Neural cell (in vitro differentiated cells): ENCODE results near the gene DPYD. TPM values are rescaled to one million over a fixed set of nuclear protein-coding genes. Genes with fewer than 3 reads are reported as not detected.

Source experiments
- H2AFZ ChIP-seq: fragments of 200-600, 300-800 bp; sonication (generic), shearing (Covaris generic); 2 replicates; pipeline ENCODE4 v1.6.0; 2014; ENCODE audit warnings: low read depth, mild to moderate bottlenecking, antibody characterized with exemption, low read length, moderate library complexity
- H3F3A ChIP-seq: fragments of 200-600 bp; shearing (Covaris generic); 2 replicates; pipeline ENCODE4 v1.6.1; 2016; ENCODE audit warnings: mild to moderate bottlenecking, moderate library complexity, mixed read lengths, antibody characterized with exemption, low read length; ENCODE audit not compliant: insufficient read depth, poor library complexity, severe bottlenecking
- H3K27ac ChIP-seq: fragments of 200-600, 300-800 bp; sonication (generic), shearing (Covaris generic); 2 replicates; pipeline ENCODE4 v1.5.1; 2014; ENCODE audit warnings: mild to moderate bottlenecking, low read length, moderate library complexity
- H3K27me3 ChIP-seq: fragments of 300-800, 200-600 bp; sonication (generic), shearing (Covaris generic); 2 replicates; pipeline ENCODE4 v1.6.0; 2014; ENCODE audit warnings: mild to moderate bottlenecking, low read depth, low read length, moderate library complexity; ENCODE audit not compliant: insufficient read depth
- H3K36me3 ChIP-seq: fragments of 300-800, 200-600 bp; sonication (generic), shearing (Covaris generic); 2 replicates; pipeline ENCODE4 v1.5.1; 2014; ENCODE audit warnings: mild to moderate bottlenecking, antibody characterized with exemption, low read length, moderate library complexity; ENCODE audit not compliant: insufficient read depth
- H3K4me2 ChIP-seq: fragments of 300-800, 200-600 bp; sonication (generic), shearing (Covaris generic); 2 replicates; pipeline ENCODE4 v1.6.0; 2014; ENCODE audit warnings: mild to moderate bottlenecking, low read length
- H3K4me3 ChIP-seq: fragments of 300-800, 200-600 bp; sonication (generic), shearing (Covaris generic); 2 replicates; pipeline ENCODE4 v1.5.1; 2014; ENCODE audit warnings: mild to moderate bottlenecking, low read length, moderate library complexity
- H3K79me2 ChIP-seq: fragments of 200-600 bp; shearing (Covaris generic); replicated peaks from 2 replicates; pipeline ENCODE4 v1.6.0; 2014; ENCODE audit warnings: mild to moderate bottlenecking, low read length, moderate library complexity; ENCODE audit not compliant: insufficient read depth
- H3K9ac ChIP-seq: fragments of 300-800, 200-600 bp; sonication (generic), shearing (Covaris generic); 2 replicates; pipeline ENCODE4 v1.6.1; 2016; ENCODE audit warnings: mild to moderate bottlenecking, low read length, mixed read lengths
- H3K9me2 ChIP-seq: fragments of 200-600 bp; shearing (Covaris generic); 2 replicates; pipeline ENCODE4 v1.6.1; 2016; ENCODE audit warnings: mild to moderate bottlenecking, low read length, mixed read lengths; ENCODE audit not compliant: insufficient read depth
- H3K9me3 ChIP-seq: fragments of 200-600, 300-800 bp; sonication (generic), shearing (Covaris generic); 2 replicates; pipeline ENCODE4 v1.6.1; 2016; ENCODE audit warnings: mild to moderate bottlenecking, mixed run types, low read length, moderate library complexity, mixed read lengths
- H4K20me1 ChIP-seq: fragments of 200-600 bp; shearing (Covaris generic); 2 replicates; pipeline ENCODE4 v1.6.1; 2016; ENCODE audit warnings: mild to moderate bottlenecking, mixed run types; ENCODE audit not compliant: insufficient read depth
- CTCF ChIP-seq: fragments of 450-650 bp; IDR thresholded peaks from 2 replicates; pipeline ENCODE4 v1.5.1; 2014; ENCODE audit warnings: antibody characterized with exemption, mild to moderate bottlenecking, moderate library complexity; ENCODE audit not compliant: poor library complexity, severe bottlenecking
- EP300 ChIP-seq: fragments of 450-650 bp; conservative IDR thresholded peaks from 2 replicates; pipeline ENCODE4 v1.6.1; 2014; ENCODE audit warnings: antibody characterized with exemption, mild to moderate bottlenecking, moderate library complexity; ENCODE audit not compliant: poor library complexity, severe bottlenecking
- EZH2 ChIP-seq: fragments of 200-600, 300-800 bp; shearing (Covaris generic), sonication (generic); IDR thresholded peaks from 2 replicates; pipeline ENCODE4 v1.6.1; 2014; ENCODE audit warnings: antibody characterized with exemption, low read length, borderline replicate concordance, mild to moderate bottlenecking; ENCODE audit not compliant: insufficient read depth, poor library complexity, severe bottlenecking
- MXI1 ChIP-seq: fragments of 450-650 bp; conservative IDR thresholded peaks from 2 replicates; pipeline ENCODE4 v1.6.1; 2014; ENCODE audit warnings: antibody characterized with exemption, mild to moderate bottlenecking; ENCODE audit not compliant: poor library complexity, severe bottlenecking
- POLR2AphosphoS5 ChIP-seq: IDR thresholded peaks from 2 replicates; pipeline ENCODE4 v1.6.1; 2012
- RAD21 ChIP-seq: fragments of 450-650 bp; conservative IDR thresholded peaks from 2 replicates; pipeline ENCODE4 v1.6.1; 2014; ENCODE audit warnings: antibody characterized with exemption, mild to moderate bottlenecking, moderate library complexity
- SMC3 ChIP-seq: fragments of 450-650 bp; conservative IDR thresholded peaks from 2 replicates; pipeline ENCODE4 v1.6.1; 2014; ENCODE audit warnings: antibody characterized with exemption, mild to moderate bottlenecking, moderate library complexity; ENCODE audit not compliant: poor library complexity
- TAF1 ChIP-seq: IDR thresholded peaks from 2 replicates; pipeline ENCODE4 v1.6.1; 2012; ENCODE audit warnings: low read depth
- polyA plus RNA-seq: library from polyadenylated mRNA; depleted of rRNA; stranded (reverse); fragments of >200 nt; gene quantifications from 2 replicates; pipeline ENCODE4 v1.2.3, GENCODE V29; 2014
- TF ChIP-seq, protein P1 (sequence below): IDR thresholded peaks from 2 replicates; pipeline ENCODE4 v1.6.1; 2012; ENCODE audit warnings: borderline replicate concordance

The DPYD gene
- polyA plus RNA-seq, 1 donor from 2014 or later = 6.7 TPM

- Histone ChIP-seq H3K36me3 (no peaks in the 10 kb centered on the region), H4K20me1 (no peaks in the 10 kb centered on the region), H3K9me2 (no peaks in the 10 kb centered on the region), H3K9ac (no peak overlapping the region), H3K79me2 (no peaks in the 10 kb centered on the region), H3K27me3 (no peaks in the 10 kb centered on the region), H3K9me3 (no peaks in the 10 kb centered on the region), H3F3A (no peaks in the 10 kb centered on the region), H3K27ac (no peak overlapping the region), H3K4me3 (no peak overlapping the region), H3K4me2 (no peak overlapping the region), H2AFZ (no peak overlapping the region)
- TF ChIP-seq TAF1 (no peak), EZH2 (no peak), CTCF (no peak), RAD21 (no peak), SMC3 (no peak), POLR2AphosphoS5 (no peak), EP300 (no peak), MXI1 (no peak)
- TF ChIP-seq, protein P1, sequence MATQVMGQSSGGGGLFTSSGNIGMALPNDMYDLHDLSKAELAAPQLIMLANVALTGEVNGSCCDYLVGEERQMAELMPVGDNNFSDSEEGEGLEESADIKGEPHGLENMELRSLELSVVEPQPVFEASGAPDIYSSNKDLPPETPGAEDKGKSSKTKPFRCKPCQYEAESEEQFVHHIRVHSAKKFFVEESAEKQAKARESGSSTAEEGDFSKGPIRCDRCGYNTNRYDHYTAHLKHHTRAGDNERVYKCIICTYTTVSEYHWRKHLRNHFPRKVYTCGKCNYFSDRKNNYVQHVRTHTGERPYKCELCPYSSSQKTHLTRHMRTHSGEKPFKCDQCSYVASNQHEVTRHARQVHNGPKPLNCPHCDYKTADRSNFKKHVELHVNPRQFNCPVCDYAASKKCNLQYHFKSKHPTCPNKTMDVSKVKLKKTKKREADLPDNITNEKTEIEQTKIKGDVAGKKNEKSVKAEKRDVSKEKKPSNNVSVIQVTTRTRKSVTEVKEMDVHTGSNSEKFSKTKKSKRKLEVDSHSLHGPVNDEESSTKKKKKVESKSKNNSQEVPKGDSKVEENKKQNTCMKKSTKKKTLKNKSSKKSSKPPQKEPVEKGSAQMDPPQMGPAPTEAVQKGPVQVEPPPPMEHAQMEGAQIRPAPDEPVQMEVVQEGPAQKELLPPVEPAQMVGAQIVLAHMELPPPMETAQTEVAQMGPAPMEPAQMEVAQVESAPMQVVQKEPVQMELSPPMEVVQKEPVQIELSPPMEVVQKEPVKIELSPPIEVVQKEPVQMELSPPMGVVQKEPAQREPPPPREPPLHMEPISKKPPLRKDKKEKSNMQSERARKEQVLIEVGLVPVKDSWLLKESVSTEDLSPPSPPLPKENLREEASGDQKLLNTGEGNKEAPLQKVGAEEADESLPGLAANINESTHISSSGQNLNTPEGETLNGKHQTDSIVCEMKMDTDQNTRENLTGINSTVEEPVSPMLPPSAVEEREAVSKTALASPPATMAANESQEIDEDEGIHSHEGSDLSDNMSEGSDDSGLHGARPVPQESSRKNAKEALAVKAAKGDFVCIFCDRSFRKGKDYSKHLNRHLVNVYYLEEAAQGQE = no peak
Measured at GRCh38 chr1:97091679-97092078, 829.2 kb downstream of the DPYD start.

GRCh38 chr1:97091263-97091662 lies 829.6 kb downstream of the DPYD start:
- Histone ChIP-seq H3K4me3 (no peak overlapping the region), H3K27ac (no peak overlapping the region), H3F3A (no peaks in the 10 kb centered on the region), H2AFZ (no peak overlapping the region), H3K79me2 (no peaks in the 10 kb centered on the region), H3K36me3 (no peaks in the 10 kb centered on the region), H3K9ac (no peak overlapping the region), H4K20me1 (no peaks in the 10 kb centered on the region), H3K4me2 (no peak overlapping the region), H3K9me3 (no peaks in the 10 kb centered on the region), H3K27me3 (no peaks in the 10 kb centered on the region), H3K9me2 (no peaks in the 10 kb centered on the region)
- TF ChIP-seq TAF1 (no peak), MXI1 (no peak)
- TF ChIP-seq, protein P1 = no peak
